SK-N-SH (cell line): ENCODE measurements around the gene THSD7B. TPM values are rescaled to one million over a fixed set of nuclear protein-coding genes. Genes with fewer than 3 reads are reported as not detected.

ENCODE experiments used
- CTCF ChIA-PET: fragments of 300-600, 350-600 bp; formaldehyde crosslinking; extraction: SDS; loops from one replicate; lab custom pipeline; 2021; lab: Yijun Ruan, JAX
- POLR2A ChIA-PET: fragments of 350-600 bp; sonication (Branson Sonifier 250); formaldehyde crosslinking; extraction: SDS; loops from one replicate; lab custom pipeline; 2020; ENCODE audit warnings: antibody characterized with exemption, inconsistent platforms; lab: Yijun Ruan, JAX
- DNase-seq: peaks from one replicate; pipeline ENCODE4 v3.0.0; 2012
- H2AFZ ChIP-seq: fragments of 200-600 bp; sonication (generic); 2 replicates; pipeline ENCODE4 v1.8.1; 2016; ENCODE audit warnings: antibody characterized with exemption, mild to moderate bottlenecking, low read depth
- H3F3A ChIP-seq: fragments of 200-600 bp; sonication (generic); replicated peaks from 2 replicates; pipeline ENCODE3; 2016; ENCODE audit warnings: antibody characterized with exemption, mild to moderate bottlenecking; ENCODE audit not compliant: insufficient read depth
- H3K27ac ChIP-seq, 2 experiments: fragments of 200-500 bp in 1 of 2; fragments of 200-600 bp in 1 of 2; sonication (Bioruptor generic) in 1 of 2; sonication (generic), shearing (Covaris generic) in 1 of 2; 2 replicates each; pipeline versions ENCODE4 v1.5.1 to v1.6.1; 2014 to 2016; ENCODE audit warnings: low read depth in 2 of 2, inconsistent platforms in 1 of 2, low read length in 1 of 2, mild to moderate bottlenecking in 1 of 2, mixed read lengths in 1 of 2
- H3K27me3 ChIP-seq: fragments of 200-600 bp; sonication (generic), shearing (Covaris generic); 2 replicates; pipeline ENCODE4 v1.6.1; 2016; ENCODE audit warnings: mixed run types; ENCODE audit not compliant: insufficient read depth
- H3K36me3 ChIP-seq, 2 experiments: fragments of 200-500 bp in 1 of 2; fragments of 200-600 bp in 1 of 2; sonication (Bioruptor generic) in 1 of 2; sonication (generic) in 1 of 2; replicated peaks in 1 of 2; 2 replicates each; pipeline versions ENCODE3 to v1.5.1; 2014 to 2016; ENCODE audit warnings: low read length in 1 of 2, mild to moderate bottlenecking in 1 of 2; ENCODE audit not compliant: insufficient read depth in 2 of 2, control insufficient read depth in 1 of 2
- H3K4me1 ChIP-seq, 2 experiments: fragments of 200-500 bp in 1 of 2; fragments of 200-600 bp in 1 of 2; sonication (Bioruptor generic) in 1 of 2; sonication (generic), shearing (Covaris generic) in 1 of 2; 2 replicates each; pipeline versions ENCODE4 v1.5.1 to v1.6.1; 2014 to 2016; ENCODE audit warnings: low read depth in 1 of 2, low read length in 1 of 2, mixed run types in 1 of 2; ENCODE audit not compliant: insufficient read depth in 2 of 2, control insufficient read depth in 1 of 2
- H3K4me2 ChIP-seq: fragments of 200-600 bp; sonication (generic), shearing (Covaris generic); 2 replicates; pipeline ENCODE4 v1.6.1; 2017; ENCODE audit warnings: mixed run types
- H3K4me3 ChIP-seq, 2 experiments: fragments of 200-500 bp in 1 of 2; fragments of 200-600 bp in 1 of 2; sonication (Bioruptor generic) in 1 of 2; sonication (generic), shearing (Covaris generic) in 1 of 2; 2 replicates each; pipeline versions ENCODE4 v1.5.1 to v1.8.1; 2014 to 2016; ENCODE audit warnings: low read depth in 2 of 2, inconsistent platforms in 1 of 2, low read length in 1 of 2, mild to moderate bottlenecking in 1 of 2, mixed read lengths in 1 of 2, moderate library complexity in 1 of 2
- H3K79me2 ChIP-seq: fragments of 200-600 bp; sonication (generic); 2 replicates; pipeline ENCODE4 v1.8.1; 2017; ENCODE audit warnings: mild to moderate bottlenecking; ENCODE audit not compliant: insufficient read depth
- H3K9ac ChIP-seq: fragments of 200-600 bp; sonication (generic); 2 replicates; pipeline ENCODE4 v1.6.1; 2017; ENCODE audit warnings: mixed run types
- H3K9me2 ChIP-seq: fragments of 200-600 bp; sonication (generic); 2 replicates; pipeline ENCODE4 v1.6.1; 2017; ENCODE audit warnings: mixed run types
- H3K9me3 ChIP-seq: fragments of 200-600 bp; sonication (generic); 2 replicates; pipeline ENCODE4 v1.6.1; 2017; ENCODE audit warnings: mixed run types, mild to moderate bottlenecking, moderate library complexity
- H4K20me1 ChIP-seq: fragments of 200-600 bp; sonication (generic); 2 replicates; pipeline ENCODE4 v1.6.1; 2017; ENCODE audit warnings: mild to moderate bottlenecking, mixed run types; ENCODE audit not compliant: insufficient read depth
- EP300 ChIP-seq, 2 experiments: IDR thresholded peaks; 2 replicates each; pipeline versions ENCODE4 v1.4.0 to v1.6.1; 2012; ENCODE audit warnings: borderline replicate concordance in 1 of 2, low read depth in 1 of 2, low read length in 1 of 2
- EZH2phosphoT487 ChIP-seq: fragments of 200-600 bp; sonication (generic); IDR thresholded peaks from 2 replicates; pipeline ENCODE4 v1.6.1; 2017; ENCODE audit warnings: low read depth, mixed run types, mild to moderate bottlenecking, antibody characterized with exemption, moderate library complexity, borderline replicate concordance
- FOSL2 ChIP-seq: IDR thresholded peaks from 2 replicates; pipeline ENCODE4 v1.4.0; 2012; ENCODE audit warnings: low read depth, mild to moderate bottlenecking, moderate library complexity, borderline replicate concordance
- FOXJ3 ChIP-seq: sonication (generic); formaldehyde crosslinking; IDR thresholded peaks from 2 replicates; pipeline ENCODE4 v1.5.1; 2020; ENCODE audit warnings: mild to moderate bottlenecking, missing genetic modification reagents
- FOXM1 ChIP-seq: IDR thresholded peaks from 2 replicates; pipeline ENCODE4 v1.4.0; 2012; ENCODE audit warnings: low read depth, mild to moderate bottlenecking
- JUND ChIP-seq: IDR thresholded peaks from 2 replicates; pipeline ENCODE4 v1.4.0; 2012
- MAX ChIP-seq: IDR thresholded peaks from 2 replicates; pipeline ENCODE4 v1.4.0; 2012; ENCODE audit warnings: low read depth
- MXI1 ChIP-seq: IDR thresholded peaks from 2 replicates; pipeline ENCODE4 v1.6.1; 2012; ENCODE audit warnings: mild to moderate bottlenecking, low read depth, low read length, improper control_type of control experiment
- NFIC ChIP-seq: IDR thresholded peaks from 2 replicates; pipeline ENCODE4 v1.4.0; 2012; ENCODE audit warnings: borderline replicate concordance
- NRF1 ChIP-seq: IDR thresholded peaks from 2 replicates; pipeline ENCODE4 v1.6.1; 2012; ENCODE audit warnings: low read depth, mild to moderate bottlenecking, low read length
- REST ChIP-seq: IDR thresholded peaks from 2 replicates; pipeline ENCODE4 v1.6.1; 2012; ENCODE audit warnings: mild to moderate bottlenecking, low read depth, low read length, moderate library complexity
- RFX5 ChIP-seq: IDR thresholded peaks from 2 replicates; pipeline ENCODE4 v1.6.1; 2012; ENCODE audit warnings: mild to moderate bottlenecking, improper control_type of control experiment, low read length
- RXRA ChIP-seq: IDR thresholded peaks from 2 replicates; pipeline ENCODE4 v1.4.0; 2012; ENCODE audit warnings: low read depth, mild to moderate bottlenecking, borderline replicate concordance
- SMC3 ChIP-seq: IDR thresholded peaks from 2 replicates; pipeline ENCODE4 v1.6.1; 2012; ENCODE audit warnings: low read depth, low read length, improper control_type of control experiment
- TAF1 ChIP-seq: IDR thresholded peaks from 2 replicates; pipeline ENCODE4 v1.6.1; 2012; ENCODE audit warnings: low read depth, mild to moderate bottlenecking, low read length, moderate library complexity, borderline replicate concordance
- TCF12 ChIP-seq: IDR thresholded peaks from 2 replicates; pipeline ENCODE4 v1.4.0; 2012
- WGBS: methylation state at CpG from one replicate; pipeline ENCODE4 v1.1.6; 2017; ENCODE audit warnings: low lambda C conversion rate; 5-methylcytosine and 5-hydroxymethylcytosine counted together
- polyA plus RNA-seq, 3 experiments: library from polyadenylated mRNA; depleted of rRNA; stranded (reverse); fragments of >200 nt; gene quantifications; 2 replicates each; pipeline ENCODE4 v1.2.3, GENCODE V29; 2012
- TF ChIP-seq, protein P1 (sequence below): IDR thresholded peaks from 2 replicates; pipeline ENCODE4; 2012

THSD7B gene
- polyA plus RNA-seq, 1 of the 3 experiments (the other 2 are of a cell fraction): not detected

- no peak for TF ChIP-seq REST
- TF ChIP-seq FOXJ3: no peak
- TF ChIP-seq MAX: no peak
- TF ChIP-seq RFX5: no peak
- TF ChIP-seq MXI1: no peak
- no peak for TF ChIP-seq SMC3
- no peak for TF ChIP-seq EZH2phosphoT487
- TF ChIP-seq TCF12: peak; percentile 64
- TF ChIP-seq NRF1: no peak
- TF ChIP-seq EP300 (IDR thresholded peaks at IDR 0.05; ENCODE audit: borderline replicate concordance in 1 of 2, low read depth in 1 of 2, low read length in 1 of 2): peak; percentile 5 to 24; a peak in 1 of 4 replicates
Measured at GRCh38 chr2:137228566-137228965, 463.2 kb downstream of the THSD7B start (continued).

- ChIA-PET CTCF (no interaction called here), POLR2A (no interaction called here)
- H3K4me2 ChIP-seq: no peak overlapping the region
- 77% methylated on average over 5 of the region's 5 CpGs for WGBS
- no peaks in the 10 kb centered on the region for H3K79me2 ChIP-seq
- H3K9me3 ChIP-seq: no peaks in the 10 kb centered on the region
- H2AFZ ChIP-seq: no peak overlapping the region
- TF ChIP-seq MXI1 (no peak), JUND (no peak), TAF1 (no peak), FOSL2 (no peak), NFIC (no peak), FOXM1 (no peak), EZH2phosphoT487 (no peak), RXRA (no peak), REST (no peak)
- TF ChIP-seq, protein P1, sequence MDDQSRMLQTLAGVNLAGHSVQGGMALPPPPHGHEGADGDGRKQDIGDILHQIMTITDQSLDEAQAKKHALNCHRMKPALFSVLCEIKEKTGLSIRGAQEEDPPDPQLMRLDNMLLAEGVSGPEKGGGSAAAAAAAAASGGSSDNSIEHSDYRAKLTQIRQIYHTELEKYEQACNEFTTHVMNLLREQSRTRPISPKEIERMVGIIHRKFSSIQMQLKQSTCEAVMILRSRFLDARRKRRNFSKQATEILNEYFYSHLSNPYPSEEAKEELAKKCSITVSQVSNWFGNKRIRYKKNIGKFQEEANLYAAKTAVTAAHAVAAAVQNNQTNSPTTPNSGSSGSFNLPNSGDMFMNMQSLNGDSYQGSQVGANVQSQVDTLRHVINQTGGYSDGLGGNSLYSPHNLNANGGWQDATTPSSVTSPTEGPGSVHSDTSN: no peak
- no peaks in the 10 kb centered on the region for H3K36me3 ChIP-seq
- H3F3A ChIP-seq: no peaks in the 10 kb centered on the region
- no peaks in the 10 kb centered on the region for H3K9me2 ChIP-seq
- no peak for DNase-seq
- H3K9ac ChIP-seq: no peak overlapping the region
- H4K20me1 ChIP-seq: no peaks in the 10 kb centered on the region
- H3K4me1 ChIP-seq: no peaks in the 10 kb centered on the region; a peak in 1 of 4 replicates
- no peak overlapping the region for H3K4me3 ChIP-seq
- no peak overlapping the region for H3K27ac ChIP-seq
- no peaks in the 10 kb centered on the region for H3K27me3 ChIP-seq
Measured at GRCh38 chr2:137229834-137230233, 464.5 kb downstream of the THSD7B start.
